Tibial nerve (tissue), 4 donors: ENCODE results near the gene CPSF7.

ENCODE experiments used
- CTCF ChIP-seq, 5 experiments: fragments of 200-600 bp in 3 of 5; fragments of 450-650 bp in 2 of 5; sonication (generic) in 3 of 5; IDR thresholded peaks; one replicate each; pipeline ENCODE4 v1.5.1; 2016 to 2019; ENCODE audit warnings: antibody characterized with exemption in 5 of 5, mild to moderate bottlenecking in 3 of 5, moderate library complexity in 2 of 5
- EP300 ChIP-seq, 2 donors: sonication (generic); formaldehyde crosslinking; IDR thresholded peaks; one replicate each; pipeline ENCODE4 v1.6.1; 2017; ENCODE audit warnings: antibody characterized with exemption in 2 of 2, mild to moderate bottlenecking in 1 of 2
- POLR2A ChIP-seq, 2 donors: fragments of 450-650 bp; IDR thresholded peaks; one replicate each; pipeline ENCODE4 v1.6.1; 2017; ENCODE audit warnings: antibody characterized with exemption in 2 of 2, mild to moderate bottlenecking in 2 of 2, moderate library complexity in 2 of 2

- TF ChIP-seq CTCF (IDR thresholded peaks at IDR 0.05) (no peak), POLR2A (IDR thresholded peaks at IDR 0.05) (no peak), EP300 (IDR thresholded peaks at IDR 0.05) (no peak)
Measured at GRCh38 chr11:61472868-61473267, 43.1 kb upstream of the CPSF7 start.
